ENCODE results near the gene CCDC180. TPM values are rescaled to one million over a fixed set of nuclear protein-coding genes. Genes with fewer than 3 reads are reported as not detected.
A peak's percentile ranks its signal among the peaks of the same experiment; 100 is the strongest.

CCDC180 gene
- total and polyA plus RNA-seq, 9 of the 15 experiments (the other 6 are each of a cell fraction or from before 2014, with no cell fraction given), result 0.56 to 4.2 (median 2.5) TPM

DNA sequence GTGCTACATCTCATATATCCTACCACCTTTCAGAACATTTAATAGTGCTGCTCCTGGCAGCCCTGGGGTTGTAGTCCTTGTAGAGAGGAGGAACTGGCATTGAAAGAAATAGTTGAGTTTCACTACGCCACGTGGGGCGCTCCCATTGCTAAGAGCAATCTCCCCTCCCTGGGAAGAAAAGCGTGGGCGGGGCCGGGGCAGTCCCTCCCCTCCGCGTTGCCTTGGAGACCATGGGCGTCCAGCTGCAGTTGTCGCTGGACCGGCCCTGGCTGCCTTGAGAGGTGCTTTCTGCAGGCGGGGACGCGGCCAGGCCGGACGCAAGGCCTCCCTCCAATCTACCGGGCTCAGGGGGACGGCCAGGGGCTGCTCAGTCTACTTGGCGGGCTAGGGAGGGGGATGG is 368 bp upstream of the CCDC180 start:
- no peaks in the 10 kb centered on the region for H3K9me3 ChIP-seq (replicated peaks; ENCODE audit: control insufficient read depth, insufficient read depth, low read depth, low read length)
- H3K4me2 ChIP-seq (ENCODE audit: insufficient read depth, low read length), result no peak overlapping the region
- no peak overlapping the region for H3K27ac ChIP-seq (ENCODE audit: extremely low read depth, low read depth, low read length)
- H3K9me1 ChIP-seq (ENCODE audit: control insufficient read depth, insufficient read depth, low read length), result no peaks in the 10 kb centered on the region
- FAIRE-seq (peak; percentile 52), DNase-seq (ENCODE audit: extremely low read depth in 1 of 4, low spot score in 3 of 4) (peak; percentile 58 to 75 (median 64)), ATAC-seq (peak; percentile 95)
- H4K20me1 ChIP-seq (replicated peaks; ENCODE audit: control insufficient read depth, insufficient read depth, low read length), result no peaks in the 10 kb centered on the region
- intact Hi-C loops (cut with micrococcal nuclease), result no loop called here
- H3K4me3 ChIP-seq, result no peak overlapping the region
- H3K27me3 ChIP-seq (ENCODE audit: control insufficient read depth in 2 of 2, insufficient read depth in 2 of 2, low read length in 2 of 2), result no peaks in the 10 kb centered on the region
- H3K9ac ChIP-seq (ENCODE audit: insufficient read depth in 1 of 2, low read depth in 2 of 2, low read length in 2 of 2), result no peak overlapping the region
- in situ Hi-C loops (cut with MboI), result no loop called here
- 0 out of 2 replicates have a peak overlapping the region, but pooled peaks have one; percentile 30 for H2AFZ ChIP-seq (ENCODE audit: low read depth, low read length)
- 77% methylated on average over 14 of the region's 19 CpGs for WGBS (ENCODE audit: insufficient coverage, low coverage, missing lambda C conversion rate)
- ChIA-PET CTCF (ENCODE audit: low intra/inter-chr PET ratio) (no interaction called here), POLR2A (interaction anchor here (0.5 to 0.6 kb wide), 2 partner anchors 14 to 326 kb away, joined by 3 read pairs; partner anchors contain the start of gene TSTD2)
- H3K4me1 ChIP-seq (replicated peaks in 1 of 2; ENCODE audit: control insufficient read depth in 2 of 2, insufficient read depth in 2 of 2, low read length in 2 of 2), result peaks cover 0 to 10% of the 10 kb centered on the region in 2 experiments; a peak in 3 of 5 replicates
- H3K36me3 ChIP-seq (ENCODE audit: control insufficient read depth, insufficient read depth, low read length), result no peaks in the 10 kb centered on the region
- no TSS peak for BruUV-seq (replicated peaks)
- H3K79me2 ChIP-seq (ENCODE audit: control insufficient read depth, insufficient read depth, low read length), result no peaks in the 10 kb centered on the region
- TF ChIP-seq, protein P1, sequence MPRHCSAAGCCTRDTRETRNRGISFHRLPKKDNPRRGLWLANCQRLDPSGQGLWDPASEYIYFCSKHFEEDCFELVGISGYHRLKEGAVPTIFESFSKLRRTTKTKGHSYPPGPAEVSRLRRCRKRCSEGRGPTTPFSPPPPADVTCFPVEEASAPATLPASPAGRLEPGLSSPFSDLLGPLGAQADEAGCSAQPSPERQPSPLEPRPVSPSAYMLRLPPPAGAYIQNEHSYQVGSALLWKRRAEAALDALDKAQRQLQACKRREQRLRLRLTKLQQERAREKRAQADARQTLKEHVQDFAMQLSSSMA (CRISPR knock-in tag; IDR thresholded peaks at IDR 0.05), result no peak
- no peak for TF ChIP-seq ZNF197 (CRISPR knock-in tag; IDR thresholded peaks at IDR 0.05; ENCODE audit: low read depth)
- no peak for TF ChIP-seq RNF2 (IDR thresholded peaks at IDR 0.05)
- no peak for TF ChIP-seq EWSR1 (IDR thresholded peaks at IDR 0.05; ENCODE audit: borderline replicate concordance, low read depth, partially characterized antibody)
- no peak for TF ChIP-seq RAD51 (IDR thresholded peaks at IDR 0.05; ENCODE audit: borderline replicate concordance, low read depth)
- no peak for TF ChIP-seq HNRNPUL1 (IDR thresholded peaks at IDR 0.05; ENCODE audit: low read length)
- TF ChIP-seq, protein P2, sequence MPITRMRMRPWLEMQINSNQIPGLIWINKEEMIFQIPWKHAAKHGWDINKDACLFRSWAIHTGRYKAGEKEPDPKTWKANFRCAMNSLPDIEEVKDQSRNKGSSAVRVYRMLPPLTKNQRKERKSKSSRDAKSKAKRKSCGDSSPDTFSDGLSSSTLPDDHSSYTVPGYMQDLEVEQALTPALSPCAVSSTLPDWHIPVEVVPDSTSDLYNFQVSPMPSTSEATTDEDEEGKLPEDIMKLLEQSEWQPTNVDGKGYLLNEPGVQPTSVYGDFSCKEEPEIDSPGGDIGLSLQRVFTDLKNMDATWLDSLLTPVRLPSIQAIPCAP (CRISPR knock-in tag; IDR thresholded peaks at IDR 0.05; ENCODE audit: borderline replicate concordance), result no peak
- no peak for TF ChIP-seq SRF (CRISPR knock-in tag; IDR thresholded peaks at IDR 0.05)
- TF ChIP-seq ZFX (CRISPR knock-in tag; IDR thresholded peaks at IDR 0.05), result no peak
- TF ChIP-seq DNMT1 (IDR thresholded peaks at IDR 0.05), result no peak
- no peak for TF ChIP-seq BHLHE40 (IDR thresholded peaks at IDR 0.05; ENCODE audit: low read length)
- TF ChIP-seq, protein P3, sequence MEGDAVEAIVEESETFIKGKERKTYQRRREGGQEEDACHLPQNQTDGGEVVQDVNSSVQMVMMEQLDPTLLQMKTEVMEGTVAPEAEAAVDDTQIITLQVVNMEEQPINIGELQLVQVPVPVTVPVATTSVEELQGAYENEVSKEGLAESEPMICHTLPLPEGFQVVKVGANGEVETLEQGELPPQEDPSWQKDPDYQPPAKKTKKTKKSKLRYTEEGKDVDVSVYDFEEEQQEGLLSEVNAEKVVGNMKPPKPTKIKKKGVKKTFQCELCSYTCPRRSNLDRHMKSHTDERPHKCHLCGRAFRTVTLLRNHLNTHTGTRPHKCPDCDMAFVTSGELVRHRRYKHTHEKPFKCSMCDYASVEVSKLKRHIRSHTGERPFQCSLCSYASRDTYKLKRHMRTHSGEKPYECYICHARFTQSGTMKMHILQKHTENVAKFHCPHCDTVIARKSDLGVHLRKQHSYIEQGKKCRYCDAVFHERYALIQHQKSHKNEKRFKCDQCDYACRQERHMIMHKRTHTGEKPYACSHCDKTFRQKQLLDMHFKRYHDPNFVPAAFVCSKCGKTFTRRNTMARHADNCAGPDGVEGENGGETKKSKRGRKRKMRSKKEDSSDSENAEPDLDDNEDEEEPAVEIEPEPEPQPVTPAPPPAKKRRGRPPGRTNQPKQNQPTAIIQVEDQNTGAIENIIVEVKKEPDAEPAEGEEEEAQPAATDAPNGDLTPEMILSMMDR (IDR thresholded peaks at IDR 0.05 in 2 of 3, conservative IDR thresholded peaks at IDR 0.05 in 1 of 3; ENCODE audit: insufficient read depth in 2 of 3, low read depth in 1 of 3, low read length in 3 of 3), result peak in 1 of 3 experiments; percentile 23; a peak in 2 of 6 replicates

Data from K562 (cell line).